GM18909 (cell line): ENCODE results near the gene UTF1.

ENCODE experiments used
- ATAC-seq: cut with Tn5 transposase; IDR thresholded peaks from one replicate; pipeline ENCODE4 v1.9.1; 2021; ENCODE audit warnings: mild to moderate bottlenecking; ENCODE audit not compliant: unreplicated experiment, poor library complexity

The UTF1 gene

GRCh38 chr10:133275684-133276092 lies 45.7 kb downstream of the UTF1 start:
- ATAC-seq, result peak; percentile 31

GRCh38 chr10:133276100-133276434 lies 46.0 kb downstream of the UTF1 start:
- ATAC-seq, result no peak

GRCh38 chr10:133276435-133277201 lies 46.6 kb downstream of the UTF1 start, which contains the start of gene ADAM8:
Gene ADAM8 (minus strand): TSS chr10:133276868. CDS start chr10:133276817, 51 bp downstream.
- peak; percentile 44 for ATAC-seq

- no peak for ATAC-seq
Measured at GRCh38 chr10:133277277-133277992, 47.4 kb downstream of the UTF1 start.

- ATAC-seq, result no peak
Measured at GRCh38 chr10:133277993-133278576, 48.1 kb downstream of the UTF1 start.

GRCh38 chr10:133278577-133279265 lies 48.7 kb downstream of the UTF1 start:
- ATAC-seq, result peak; percentile 43

- ATAC-seq, result no peak
Measured at GRCh38 chr10:133279326-133280226, 49.6 kb downstream of the UTF1 start.

- no peak for ATAC-seq
Measured at GRCh38 chr10:133280391-133281059, 50.5 kb downstream of the UTF1 start.

GRCh38 chr10:133281084-133281483 lies 51.1 kb downstream of the UTF1 start:
- no peak for ATAC-seq
